ENCODE measurements around the gene ARF1.

The ARF1 gene

GRCh38 chr1:228071839-228072657 is 10.5 kb upstream of the ARF1 start:
- DNase-seq (ENCODE audit: low read depth in 2 of 2), result no peak

GRCh38 chr1:228072658-228073043 is 9.9 kb upstream of the ARF1 start:
- DNase-seq (ENCODE audit: low read depth in 2 of 2), result no peak

GRCh38 chr1:228073061-228073856 is 9.2 kb upstream of the ARF1 start:
- DNase-seq (ENCODE audit: low read depth in 2 of 2), result no peak

GRCh38 chr1:228073857-228074545 is 8.5 kb upstream of the ARF1 start:
- DNase-seq (ENCODE audit: low read depth in 2 of 2), result no peak

- no peak for DNase-seq (ENCODE audit: low read depth in 2 of 2)
Measured at GRCh38 chr1:228074954-228075730, 7.4 kb upstream of the ARF1 start.

GRCh38 chr1:228075801-228076271 is 6.7 kb upstream of the ARF1 start:
- DNase-seq (ENCODE audit: low read depth in 2 of 2), result no peak

- DNase-seq (ENCODE audit: low read depth in 2 of 2), result no peak
Measured at GRCh38 chr1:228076796-228077430, 5.6 kb upstream of the ARF1 start.

- no peak for DNase-seq (ENCODE audit: low read depth in 2 of 2)
Measured at GRCh38 chr1:228077565-228078330, 4.8 kb upstream of the ARF1 start.

GRCh38 chr1:228079013-228079412 is 3.5 kb upstream of the ARF1 start:
- no peak for DNase-seq (ENCODE audit: low read depth in 2 of 2)

GRCh38 chr1:228079601-228080263 is 2.8 kb upstream of the ARF1 start:
- no peak for DNase-seq (ENCODE audit: low read depth in 2 of 2)

GRCh38 chr1:228081144-228081543 is 1.4 kb upstream of the ARF1 start:
- DNase-seq (ENCODE audit: low read depth in 2 of 2), result no peak

- no peak for DNase-seq (ENCODE audit: low read depth in 2 of 2)
Measured at GRCh38 chr1:228081578-228082213, 812 bp upstream of the ARF1 start.

GRCh38 chr1:228082918-228083870 is 686 bp downstream of the ARF1 start:
- DNase-seq (ENCODE audit: low read depth in 2 of 2), result no peak

GRCh38 chr1:228083871-228084278 is 1.4 kb downstream of the ARF1 start:
- DNase-seq (ENCODE audit: low read depth in 2 of 2), result no peak

- no peak for DNase-seq (ENCODE audit: low read depth in 2 of 2)
Measured at GRCh38 chr1:228084325-228084724, 1.8 kb downstream of the ARF1 start.

- no peak for DNase-seq (ENCODE audit: low read depth in 2 of 2)
Measured at GRCh38 chr1:228084797-228085196, 2.3 kb downstream of the ARF1 start.

- no peak for DNase-seq (ENCODE audit: low read depth in 2 of 2)
Measured at GRCh38 chr1:228085287-228085951, 2.9 kb downstream of the ARF1 start.

Data from stimulated activated CD4-positive, alpha-beta T cell treated with anti-CD3 and anti-CD28 coated beads, Interleukin-15, amount 100 ng/mL, for 48 hours (primary cell).